OCI-LY3 (cell line): Measurements from ENCODE around the gene EIF4E.

Source experiments
- EZH2phosphoT487 ChIP-seq: fragments of 200-600 bp; shearing (Covaris generic); IDR thresholded peaks from 2 replicates; pipeline ENCODE4 v1.6.1; 2018; ENCODE audit warnings: antibody characterized with exemption, mixed run types, low read depth
- TF ChIP-seq, protein P1 (sequence below): fragments of 200-600, 300-600 bp; sonication (generic); IDR thresholded peaks from 2 replicates; pipeline ENCODE4 v1.5.1; 2014; ENCODE audit warnings: antibody characterized with exemption, low read length, low read depth

- TF ChIP-seq, protein P1, sequence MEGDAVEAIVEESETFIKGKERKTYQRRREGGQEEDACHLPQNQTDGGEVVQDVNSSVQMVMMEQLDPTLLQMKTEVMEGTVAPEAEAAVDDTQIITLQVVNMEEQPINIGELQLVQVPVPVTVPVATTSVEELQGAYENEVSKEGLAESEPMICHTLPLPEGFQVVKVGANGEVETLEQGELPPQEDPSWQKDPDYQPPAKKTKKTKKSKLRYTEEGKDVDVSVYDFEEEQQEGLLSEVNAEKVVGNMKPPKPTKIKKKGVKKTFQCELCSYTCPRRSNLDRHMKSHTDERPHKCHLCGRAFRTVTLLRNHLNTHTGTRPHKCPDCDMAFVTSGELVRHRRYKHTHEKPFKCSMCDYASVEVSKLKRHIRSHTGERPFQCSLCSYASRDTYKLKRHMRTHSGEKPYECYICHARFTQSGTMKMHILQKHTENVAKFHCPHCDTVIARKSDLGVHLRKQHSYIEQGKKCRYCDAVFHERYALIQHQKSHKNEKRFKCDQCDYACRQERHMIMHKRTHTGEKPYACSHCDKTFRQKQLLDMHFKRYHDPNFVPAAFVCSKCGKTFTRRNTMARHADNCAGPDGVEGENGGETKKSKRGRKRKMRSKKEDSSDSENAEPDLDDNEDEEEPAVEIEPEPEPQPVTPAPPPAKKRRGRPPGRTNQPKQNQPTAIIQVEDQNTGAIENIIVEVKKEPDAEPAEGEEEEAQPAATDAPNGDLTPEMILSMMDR, result no peak
- TF ChIP-seq EZH2phosphoT487, result no peak
Measured at GRCh38 chr4:98951710-98952109, 22.8 kb upstream of the EIF4E start.
